Hippocampal formation (tissue), 2 donors: ENCODE results near the gene FOXN4.

Experiments used
- DNase-seq, 2 donors: peaks; one replicate each; lab custom pipeline; 2025; lab: John Stamatoyannopoulos, UW

The FOXN4 gene

GRCh38 chr12:109305547-109305946 lies 3.5 kb downstream of the FOXN4 start:
- no peak for DNase-seq

DNA sequence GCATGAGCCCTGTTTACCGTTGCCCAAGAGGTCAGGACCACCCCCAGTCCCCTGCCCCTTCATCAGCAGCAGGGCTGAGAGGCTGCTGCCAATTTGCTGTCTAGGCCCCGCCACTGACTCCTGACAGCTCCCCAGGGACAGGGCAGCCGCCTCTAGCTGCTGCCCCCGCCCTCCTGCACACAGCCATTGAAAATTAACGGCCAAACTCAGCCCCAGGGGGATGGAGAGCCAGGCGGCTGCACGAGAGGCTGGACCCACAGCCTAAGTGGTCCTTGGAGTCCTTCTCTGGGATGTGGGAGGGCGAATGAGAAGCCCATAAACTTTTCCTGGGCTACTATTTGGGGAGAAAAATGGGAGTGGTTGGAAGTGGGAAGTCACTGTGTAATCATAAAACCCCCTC lies 4.6 kb downstream of the FOXN4 start:
- no peak for DNase-seq

DNA sequence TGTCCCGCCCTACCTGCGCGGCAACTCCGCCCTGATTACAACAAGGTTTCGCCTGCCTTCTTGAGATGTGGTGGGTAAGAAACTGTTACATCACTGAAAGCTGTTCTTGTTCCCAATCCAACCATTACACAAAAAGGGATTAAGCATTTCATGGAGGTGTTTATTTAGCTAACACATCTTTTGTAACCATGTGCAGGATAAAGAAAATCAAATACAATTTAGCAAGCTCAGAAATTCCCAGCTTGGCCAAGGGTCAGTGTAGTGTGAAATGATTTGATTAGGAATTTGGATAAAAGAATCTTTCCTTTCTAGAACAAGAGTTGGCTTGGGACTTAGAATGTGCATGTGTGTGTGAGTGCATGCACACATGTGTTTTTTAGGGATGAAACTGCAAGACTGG lies 6.3 kb downstream of the FOXN4 start:
- no peak for DNase-seq

DNA sequence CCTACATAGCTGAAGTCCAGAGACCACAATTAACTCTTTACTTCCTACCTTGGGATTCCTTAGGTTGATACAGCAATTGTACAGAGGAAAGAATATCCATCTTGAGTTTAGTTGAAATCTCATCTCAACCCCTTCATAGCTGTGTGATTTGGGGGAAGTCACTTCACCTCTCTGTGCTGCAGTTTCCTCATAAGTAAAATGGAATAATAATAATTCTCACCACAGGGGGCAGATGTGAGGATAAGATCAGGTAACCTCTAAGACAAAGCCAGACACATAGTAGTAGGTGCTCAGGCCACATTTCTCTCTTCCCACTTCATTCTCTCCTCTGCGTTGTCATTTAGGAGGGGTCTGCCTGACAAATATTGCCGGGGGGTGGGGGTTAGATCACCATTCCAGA lies 6.7 kb downstream of the FOXN4 start:
- DNase-seq: no peak

GRCh38 chr12:109301643-109302168 lies 7.4 kb downstream of the FOXN4 start:
- DNase-seq: no peak

- DNase-seq: no peak
Observed at GRCh38 chr12:109299849-109300248, 9.2 kb downstream of the FOXN4 start.

DNA sequence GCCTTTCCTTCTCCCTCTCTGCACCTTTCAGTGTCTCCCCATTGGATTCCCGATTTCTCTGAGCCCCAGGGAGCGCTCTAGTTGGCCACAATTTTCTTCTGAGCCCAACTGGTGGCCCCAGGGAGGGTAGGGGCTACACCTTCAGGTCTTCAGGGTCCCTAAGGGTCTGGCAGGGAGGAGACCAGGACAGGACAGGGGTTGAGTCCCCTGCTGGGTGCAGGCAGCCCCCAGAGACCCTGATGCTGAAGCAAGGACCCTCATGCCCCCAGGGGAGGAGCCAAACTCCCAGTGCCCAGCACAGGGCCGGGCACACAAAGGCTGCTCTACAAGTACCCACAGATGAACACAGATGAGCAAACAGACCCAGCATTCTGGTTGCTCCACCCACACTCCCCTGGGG lies 12.7 kb downstream of the FOXN4 start:
- DNase-seq: no peak

GRCh38 chr12:109295764-109296425 lies 13.2 kb downstream of the FOXN4 start:
- no peak for DNase-seq

GRCh38 chr12:109294286-109294796 lies 14.7 kb downstream of the FOXN4 start:
- DNase-seq: no peak

DNA sequence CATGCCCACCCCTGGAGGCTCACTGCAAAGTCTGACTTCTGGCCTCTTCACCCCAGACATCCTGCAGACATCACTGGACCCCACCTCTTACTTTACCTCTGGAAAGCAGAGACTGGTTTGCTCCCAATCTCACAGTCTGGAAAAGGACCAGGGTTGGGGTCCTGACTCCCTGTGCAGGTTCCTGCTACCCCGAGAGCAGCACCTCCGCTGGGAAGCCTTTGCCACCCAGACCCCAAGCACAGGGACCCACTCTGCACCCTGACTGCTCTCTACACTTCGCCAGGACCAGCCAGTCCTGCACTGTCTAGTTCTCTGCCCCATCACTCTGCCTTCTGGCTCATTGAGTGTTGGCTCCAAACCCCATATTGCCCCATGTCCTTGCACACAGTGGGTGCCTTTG lies 16.0 kb downstream of the FOXN4 start:
- DNase-seq: no peak

- no peak for DNase-seq
Observed at GRCh38 chr12:109292342-109292711, 16.8 kb downstream of the FOXN4 start.

DNA sequence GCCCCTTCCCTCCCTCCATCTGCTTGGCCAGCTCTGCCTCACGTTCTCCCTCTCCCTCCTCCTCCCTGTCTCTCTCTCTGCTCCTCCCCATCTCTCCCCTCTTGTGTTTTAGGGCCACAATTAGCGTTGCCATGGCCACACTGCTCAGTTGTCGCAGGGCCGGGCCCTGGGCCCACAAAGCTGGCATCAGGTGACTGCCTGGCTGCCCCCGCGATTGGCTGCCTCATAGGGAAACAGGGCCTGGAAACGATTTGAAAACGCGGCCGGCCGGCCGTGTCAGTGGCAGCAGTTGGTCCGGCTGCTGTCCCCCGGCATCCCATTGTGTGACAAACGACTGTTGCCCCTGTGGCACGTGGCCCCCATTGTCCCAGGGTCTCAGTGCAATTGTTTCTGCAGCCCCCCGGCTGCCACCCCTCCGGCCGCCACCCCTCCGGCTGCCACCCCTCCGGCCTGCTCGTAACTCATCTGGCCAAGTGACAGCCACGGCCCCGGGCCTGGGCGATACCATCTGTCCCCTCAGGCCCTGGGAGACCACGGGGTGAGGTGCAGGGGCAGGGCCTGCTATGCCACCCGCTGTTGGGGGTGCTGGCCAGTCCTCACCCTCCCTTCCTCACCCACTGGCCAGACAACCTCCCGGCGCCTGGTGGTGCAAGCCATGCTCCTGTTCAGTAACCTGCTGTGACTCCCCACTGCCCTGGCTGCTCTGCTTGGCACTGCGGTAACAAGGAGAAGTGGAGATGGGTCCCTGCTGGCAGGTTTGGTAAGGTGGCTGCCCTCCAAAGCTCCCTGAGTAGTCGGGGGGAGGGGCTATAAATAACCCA lies 17.4 kb downstream of the FOXN4 start:
- DNase-seq: peak; percentile 70 to 84

GRCh38 chr12:109291117-109291516 lies 18.0 kb downstream of the FOXN4 start:
- DNase-seq: no peak

DNA sequence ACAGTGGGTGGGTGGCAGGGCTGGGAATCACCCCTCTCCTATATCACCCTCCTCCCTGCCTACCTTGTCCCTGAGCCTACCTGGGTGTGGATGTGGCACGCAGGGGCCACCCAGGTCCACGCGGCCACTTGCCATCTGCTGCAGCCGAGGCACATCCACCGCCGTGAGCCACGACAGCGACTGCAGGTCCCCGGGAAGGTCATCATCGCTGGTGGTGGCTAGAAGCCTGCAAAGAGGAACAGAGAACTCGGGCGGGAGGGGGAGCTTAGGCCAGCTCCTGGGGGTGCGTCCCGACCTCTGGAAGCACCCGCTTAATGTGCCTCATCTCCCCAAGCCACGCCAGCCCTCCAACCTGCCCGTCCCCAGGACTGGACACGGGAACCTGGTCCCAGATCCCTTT lies 19.0 kb downstream of the FOXN4 start:
- DNase-seq: no peak

- DNase-seq: no peak
Observed at GRCh38 chr12:109289551-109289950, 19.5 kb downstream of the FOXN4 start.

DNA sequence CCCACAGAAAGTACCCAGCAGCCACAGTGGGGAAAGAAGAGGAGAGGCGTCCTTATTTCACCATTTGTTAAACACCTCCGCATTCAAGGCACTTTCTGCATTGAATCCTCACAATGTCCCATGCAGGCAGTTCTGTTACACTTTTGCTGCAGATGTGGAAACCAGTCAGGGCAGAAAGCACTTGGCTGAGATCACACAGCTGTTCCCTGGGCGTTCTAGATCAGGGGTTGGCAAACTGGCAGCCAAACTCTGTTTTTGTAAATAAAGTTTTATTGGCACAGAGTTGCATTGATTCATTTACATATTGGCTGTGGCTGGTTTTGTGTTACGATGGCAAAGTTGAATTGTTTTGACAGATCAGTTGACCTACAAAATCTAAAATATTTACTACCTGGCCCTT lies 20.1 kb downstream of the FOXN4 start:
- DNase-seq: no peak

- no peak for DNase-seq
Observed at GRCh38 chr12:109288571-109288970, 20.5 kb downstream of the FOXN4 start.

- no peak for DNase-seq
Observed at GRCh38 chr12:109287811-109288469, 21.1 kb downstream of the FOXN4 start.

GRCh38 chr12:109287181-109287580 lies 21.9 kb downstream of the FOXN4 start:
- DNase-seq: no peak

DNA sequence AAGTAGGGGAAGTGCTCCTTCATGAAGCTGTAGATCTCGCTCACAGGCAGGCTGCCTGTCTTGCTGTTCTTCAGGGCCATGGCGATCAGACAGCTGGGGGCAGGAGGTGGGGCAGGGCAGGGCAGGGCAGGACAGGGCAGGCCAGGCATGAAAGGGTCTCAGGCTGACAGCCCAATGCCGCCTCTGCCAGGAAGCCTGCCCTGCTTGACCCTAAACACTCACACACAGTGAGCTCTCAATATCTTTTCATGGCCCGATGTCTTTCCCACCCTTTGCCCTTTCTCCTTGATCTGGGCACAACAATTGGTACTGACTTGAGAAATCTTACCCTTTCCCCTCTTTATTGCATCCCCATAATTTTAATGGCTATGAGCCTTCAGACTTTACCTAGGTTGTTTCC lies 22.4 kb downstream of the FOXN4 start:
- no peak for DNase-seq

DNA sequence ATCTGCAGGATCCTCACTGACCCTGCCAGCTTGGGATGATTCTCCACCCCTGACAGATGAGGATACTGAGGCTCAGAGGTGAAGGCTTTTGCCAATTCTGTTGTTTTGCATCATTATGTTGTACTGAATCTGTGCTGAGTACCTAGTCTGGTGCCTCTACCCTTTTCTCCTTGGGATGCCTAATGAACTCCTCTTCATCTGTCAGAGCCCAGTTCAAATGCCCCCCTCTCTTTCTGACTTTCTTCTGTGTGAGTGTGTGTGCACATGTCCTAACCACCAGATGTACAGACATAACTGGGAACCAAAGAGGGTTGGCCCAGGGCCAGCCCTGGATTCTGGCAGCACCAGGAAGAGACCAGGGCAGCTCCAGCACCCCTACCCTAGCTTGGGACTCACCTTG lies 22.8 kb downstream of the FOXN4 start:
- DNase-seq: no peak

GRCh38 chr12:109284392-109284791 lies 24.7 kb downstream of the FOXN4 start:
- no peak for DNase-seq

DNA sequence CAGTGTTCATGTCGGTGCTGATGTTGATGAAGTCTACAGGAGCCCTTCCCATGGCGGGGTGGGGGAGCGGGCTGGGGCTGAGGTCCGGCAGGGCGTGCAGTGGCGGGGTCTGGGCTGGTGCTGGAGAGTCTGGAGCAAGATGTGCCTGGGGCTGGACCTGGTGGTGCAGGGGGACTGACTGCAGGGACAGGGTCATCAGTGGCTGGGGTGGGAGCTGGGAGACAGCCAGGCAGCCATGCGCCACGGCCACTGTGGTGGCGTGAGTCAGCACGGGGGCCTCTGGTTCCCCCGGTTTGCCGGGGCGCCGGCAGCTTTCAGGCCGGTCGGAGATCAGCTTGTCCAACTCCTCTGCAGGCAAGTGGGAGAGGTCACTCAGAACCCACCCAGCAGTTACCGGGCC lies 27.6 kb downstream of the FOXN4 start:
- DNase-seq: no peak
